BLaER1 (cell line): ENCODE results near the gene IHH.

Experiments
- H3K27ac ChIP-seq: shearing (Covaris generic); formaldehyde crosslinking; 2 replicates; pipeline ENCODE4 v1.8.1; 2022
- H3K27me3 ChIP-seq: shearing (Covaris generic); formaldehyde crosslinking; 2 replicates; pipeline ENCODE4 v1.8.1; 2022
- H3K36me3 ChIP-seq: shearing (Covaris generic); formaldehyde crosslinking; 2 replicates; pipeline ENCODE4 v1.8.1; 2022
- H3K4me1 ChIP-seq: shearing (Covaris generic); formaldehyde crosslinking; 2 replicates; pipeline ENCODE4 v1.8.1; 2022
- H3K4me2 ChIP-seq: shearing (Covaris generic); formaldehyde crosslinking; 2 replicates; pipeline ENCODE4 v1.8.1; 2022
- H3K4me3 ChIP-seq: shearing (Covaris generic); formaldehyde crosslinking; 2 replicates; pipeline ENCODE4 v1.8.1; 2022
- H3K9ac ChIP-seq: shearing (Covaris generic); formaldehyde crosslinking; 2 replicates; pipeline ENCODE4 v1.8.1; 2022
- H3K9me3 ChIP-seq: shearing (Covaris generic); formaldehyde crosslinking; 2 replicates; pipeline ENCODE4 v1.8.1; 2022
- H4K20me1 ChIP-seq: shearing (Covaris generic); formaldehyde crosslinking; 2 replicates; pipeline ENCODE4 v1.8.1; 2022
- Cebpa-rat ChIP-seq: shearing (Covaris generic); IDR thresholded peaks from 2 replicates; pipeline ENCODE4 v1.8.1; 2022

IHH gene

GRCh38 chr2:219042157-219042556, 18.6 kb downstream of the IHH start:
- H4K20me1 ChIP-seq: peaks cover 10% of the 10 kb centered on the region; the same call in 1 of the 2 replicates
- H3K27me3 ChIP-seq: peaks cover 7% of the 10 kb centered on the region; the same call in 1 of the 2 replicates
- TF ChIP-seq Cebpa-rat: no peak
- H3K9me3 ChIP-seq: no peaks in the 10 kb centered on the region
- no peak overlapping the region for H3K27ac ChIP-seq
- H3K4me2 ChIP-seq: no peak overlapping the region
- no peak overlapping the region for H3K9ac ChIP-seq
- no peak overlapping the region for H3K4me3 ChIP-seq
- no peaks in the 10 kb centered on the region for H3K36me3 ChIP-seq
- no peaks in the 10 kb centered on the region for H3K4me1 ChIP-seq

GRCh38 chr2:219041252-219041651, 19.5 kb downstream of the IHH start, which contains the start of gene CFAP65:
Gene CFAP65, minus strand, starts transcription at chr2:219041516. Its CDS starts 2,468 bp downstream, at chr2:219039048.
- no peaks in the 10 kb centered on the region for H3K36me3 ChIP-seq
- TF ChIP-seq Cebpa-rat: no peak
- H3K27me3 ChIP-seq: peaks cover 7% of the 10 kb centered on the region; the same call in 1 of the 2 replicates
- H3K9me3 ChIP-seq: no peaks in the 10 kb centered on the region
- no peak within 1 kb of the TSS for H3K4me3 ChIP-seq
- H3K27ac ChIP-seq: no peak within 1 kb of the TSS
- peaks cover 10% of the 10 kb centered on the region; the same call in 1 of the 2 replicates for H4K20me1 ChIP-seq
- H3K4me2 ChIP-seq: no peak within 1 kb of the TSS
- H3K9ac ChIP-seq: no peak within 1 kb of the TSS
- no peaks in the 10 kb centered on the region for H3K4me1 ChIP-seq

- peaks cover 7% of the 10 kb centered on the region; the same call in 1 of the 2 replicates for H3K27me3 ChIP-seq
- no peak for TF ChIP-seq Cebpa-rat
- H3K9me3 ChIP-seq: no peaks in the 10 kb centered on the region
- H4K20me1 ChIP-seq: peaks cover 10% of the 10 kb centered on the region; the same call in 1 of the 2 replicates
- H3K4me2 ChIP-seq: no peak overlapping the region
- H3K4me3 ChIP-seq: no peak overlapping the region
- no peaks in the 10 kb centered on the region for H3K4me1 ChIP-seq
- no peak overlapping the region for H3K9ac ChIP-seq
- no peaks in the 10 kb centered on the region for H3K36me3 ChIP-seq
- H3K27ac ChIP-seq: no peak overlapping the region
Measured at GRCh38 chr2:219038600-219038999, 22.1 kb downstream of the IHH start.

DNA sequence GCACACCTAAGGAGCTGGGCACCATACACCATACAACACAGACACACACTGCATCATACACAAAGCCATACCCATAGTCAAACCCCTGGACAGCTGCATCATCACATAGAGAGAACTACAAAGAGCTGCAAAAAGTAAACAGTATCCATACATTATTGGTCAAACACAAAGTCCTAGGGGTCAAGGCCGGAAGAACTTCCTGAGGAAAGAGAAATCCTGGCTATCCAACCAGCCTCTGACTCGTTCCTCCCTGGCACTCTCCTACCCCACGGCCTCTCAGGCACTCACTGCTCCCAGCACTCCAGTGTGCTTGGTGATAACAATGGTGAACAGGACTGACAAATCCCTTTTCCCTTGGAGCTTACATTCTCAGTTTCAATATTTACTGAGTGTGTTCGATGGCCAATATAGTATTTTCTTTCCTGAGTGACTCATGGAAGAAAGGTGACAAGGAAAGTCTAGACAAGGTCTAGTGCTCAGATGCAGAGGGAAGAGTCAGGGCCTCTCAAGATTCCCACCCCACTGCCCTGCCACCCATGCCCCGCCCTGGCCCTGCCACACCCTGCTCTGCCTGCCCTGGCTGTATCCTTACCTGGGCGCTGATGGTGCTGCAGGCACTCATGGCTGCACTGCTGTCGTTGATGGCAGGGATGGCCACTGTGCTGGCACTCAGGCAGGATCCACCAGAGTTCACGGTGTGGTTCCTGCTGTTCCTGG, 22.8 kb downstream of the IHH start:
- no peaks in the 10 kb centered on the region for H3K9me3 ChIP-seq
- no peak for TF ChIP-seq Cebpa-rat
- H3K4me3 ChIP-seq: no peak overlapping the region
- no peaks in the 10 kb centered on the region for H3K4me1 ChIP-seq
- H3K27ac ChIP-seq: no peak overlapping the region
- H3K36me3 ChIP-seq: no peaks in the 10 kb centered on the region
- H4K20me1 ChIP-seq: peaks cover 9% of the 10 kb centered on the region; the same call in 1 of the 2 replicates
- H3K4me2 ChIP-seq: no peak overlapping the region
- peaks cover 5% of the 10 kb centered on the region; the same call in 1 of the 2 replicates for H3K27me3 ChIP-seq
- no peak overlapping the region for H3K9ac ChIP-seq

GRCh38 chr2:219035942-219036341, 24.8 kb downstream of the IHH start:
- H3K27ac ChIP-seq: no peak overlapping the region
- no peaks in the 10 kb centered on the region for H3K4me1 ChIP-seq
- no peaks in the 10 kb centered on the region for H4K20me1 ChIP-seq
- no peak overlapping the region for H3K9ac ChIP-seq
- no peak overlapping the region for H3K4me2 ChIP-seq
- no peak for TF ChIP-seq Cebpa-rat
- H3K9me3 ChIP-seq: no peaks in the 10 kb centered on the region
- H3K27me3 ChIP-seq: no peaks in the 10 kb centered on the region; the same call in 1 of the 2 replicates
- H3K4me3 ChIP-seq: no peak overlapping the region
- H3K36me3 ChIP-seq: no peaks in the 10 kb centered on the region

- Histone ChIP-seq H3K4me3 (no peak overlapping the region), H3K4me1 (no peaks in the 10 kb centered on the region), H3K27me3 (no peaks in the 10 kb centered on the region; the same call in 1 of the 2 replicates), H3K9me3 (no peaks in the 10 kb centered on the region), H3K36me3 (no peaks in the 10 kb centered on the region), H4K20me1 (no peaks in the 10 kb centered on the region), H3K27ac (no peak overlapping the region), H3K9ac (no peak overlapping the region), H3K4me2 (no peak overlapping the region)
- no peak for TF ChIP-seq Cebpa-rat
Measured at GRCh38 chr2:219034823-219035222, 25.9 kb downstream of the IHH start.

- Histone ChIP-seq H3K27me3 (no peaks in the 10 kb centered on the region; the same call in 1 of the 2 replicates), H3K27ac (no peak overlapping the region), H3K4me1 (no peaks in the 10 kb centered on the region), H3K4me3 (no peak overlapping the region), H3K36me3 (no peaks in the 10 kb centered on the region), H4K20me1 (peaks cover 6% of the 10 kb centered on the region; the same call in 1 of the 2 replicates), H3K9me3 (no peaks in the 10 kb centered on the region), H3K4me2 (no peak overlapping the region), H3K9ac (no peak overlapping the region)
- no peak for TF ChIP-seq Cebpa-rat
Measured at GRCh38 chr2:219032051-219032745, 28.5 kb downstream of the IHH start.

DNA sequence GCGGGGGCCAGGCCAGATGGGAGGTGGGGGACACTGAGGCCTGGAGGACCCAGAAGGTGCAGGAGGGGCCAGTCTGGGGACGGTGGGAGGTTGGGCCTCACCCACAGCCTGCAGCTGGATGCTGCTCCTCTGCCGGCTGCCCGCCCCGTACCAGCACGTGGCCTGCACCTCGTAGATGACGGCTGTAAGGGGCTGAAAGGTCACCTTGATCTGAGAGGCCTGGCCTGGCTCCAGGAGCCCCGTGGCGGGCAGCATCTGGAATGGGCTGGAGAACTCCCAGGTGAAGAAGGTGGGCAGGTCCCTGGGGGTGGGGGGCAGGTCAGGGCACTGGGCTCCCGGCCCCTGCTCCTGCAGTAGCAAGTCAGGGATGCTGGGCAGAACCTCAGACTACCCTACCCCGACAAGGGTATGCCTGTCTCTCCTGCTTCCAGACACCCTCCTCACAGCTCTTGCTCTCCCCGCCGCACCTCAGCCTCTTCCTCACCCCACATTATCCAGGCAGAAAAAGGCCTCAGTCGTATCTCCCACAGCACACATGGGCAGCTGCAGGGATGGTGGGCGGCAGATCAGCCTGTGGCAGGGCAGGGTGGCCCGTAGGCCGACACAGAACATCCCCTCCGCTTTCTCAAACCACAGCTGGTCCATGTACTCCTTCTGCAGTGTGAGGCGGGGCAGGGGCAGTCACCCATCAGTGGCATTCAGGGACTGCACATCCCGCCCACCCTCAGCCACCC, 29.5 kb downstream of the IHH start:
- Histone ChIP-seq H3K9me3 (no peaks in the 10 kb centered on the region), H3K4me1 (no peaks in the 10 kb centered on the region), H4K20me1 (peaks cover 7% of the 10 kb centered on the region; the same call in 1 of the 2 replicates), H3K4me3 (no peak overlapping the region), H3K27me3 (no peaks in the 10 kb centered on the region; the same call in 1 of the 2 replicates), H3K27ac (no peak overlapping the region), H3K9ac (no peak overlapping the region), H3K4me2 (no peak overlapping the region), H3K36me3 (no peaks in the 10 kb centered on the region)
- TF ChIP-seq Cebpa-rat: no peak

- Histone ChIP-seq H4K20me1 (peaks cover 7% of the 10 kb centered on the region; the same call in 1 of the 2 replicates), H3K9me3 (no peaks in the 10 kb centered on the region), H3K36me3 (no peaks in the 10 kb centered on the region), H3K9ac (no peak overlapping the region), H3K4me1 (no peaks in the 10 kb centered on the region), H3K27ac (no peak overlapping the region), H3K4me3 (no peak overlapping the region), H3K27me3 (no peaks in the 10 kb centered on the region; the same call in 1 of the 2 replicates), H3K4me2 (no peak overlapping the region)
- TF ChIP-seq Cebpa-rat: no peak
Measured at GRCh38 chr2:219030177-219030940, 30.4 kb downstream of the IHH start.
